Measurements from ENCODE around the gene GAS7.

- TF ChIP-seq CTCF (optimal IDR thresholded peaks at IDR 0.05 in 1 of 3, IDR thresholded peaks at IDR 0.05 in 1 of 3, conservative IDR thresholded peaks at IDR 0.05 in 1 of 3; ENCODE audit: extremely low read depth in 1 of 3, insufficient read depth in 2 of 3, low read length in 3 of 3) (no peak), EZH2 (IDR thresholded peaks at IDR 0.05; ENCODE audit: low read length) (no peak)
These were observed 57.0 kb downstream of the GAS7 start for GRCh38 chr17:10141436-10141835.

Measured in keratinocyte (primary cell).